Ovary (tissue), 3 donors: ENCODE measurements around the gene FAM229A.

Experiments
- EP300 ChIP-seq: sonication (generic); formaldehyde crosslinking; IDR thresholded peaks from one replicate; pipeline ENCODE4 v1.6.1; 2017; ENCODE audit warnings: antibody characterized with exemption
- POLR2A ChIP-seq: fragments of 450-650 bp; IDR thresholded peaks from one replicate; pipeline ENCODE4 v1.6.1; 2017; ENCODE audit warnings: antibody characterized with exemption, mild to moderate bottlenecking, moderate library complexity
- TF ChIP-seq, protein P1 (sequence below), 3 donors: fragments of 450-650 bp in 2 of 3; fragments of 200-600 bp in 1 of 3; IDR thresholded peaks; one replicate each; pipeline versions ENCODE4 v1.5.1 to v1.8.0; 2016 to 2022; ENCODE audit warnings: antibody characterized with exemption in 3 of 3, mild to moderate bottlenecking in 1 of 3
- donor health status: DM: no; HTN: no; CAD: no.

DNA sequence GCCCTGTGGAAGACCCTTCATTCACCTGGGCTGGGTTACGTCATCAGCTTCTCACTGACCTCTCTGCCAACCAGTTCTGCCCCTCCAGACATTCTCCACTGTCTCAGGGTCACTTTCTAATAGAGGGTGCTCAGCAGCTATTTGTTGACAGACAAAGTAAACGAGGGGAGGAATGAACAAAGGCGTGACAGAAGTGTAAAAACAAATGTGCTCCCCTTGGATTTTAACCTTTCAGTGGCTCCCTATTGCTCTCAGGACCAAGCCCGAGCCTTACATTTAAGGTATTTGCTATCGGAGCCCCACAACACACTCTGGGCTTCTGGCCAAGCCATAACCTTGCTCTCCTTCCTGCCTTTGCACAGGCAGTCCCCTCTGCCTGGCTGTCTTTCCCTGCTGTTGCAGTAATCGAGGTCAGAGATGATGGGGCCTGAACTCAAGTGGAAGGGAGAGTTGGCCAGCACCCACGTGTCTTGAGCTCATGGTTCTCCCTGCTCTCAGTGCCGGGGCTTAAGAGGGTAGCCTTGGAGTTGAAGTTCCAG, 16.9 kb downstream of the FAM229A start:
- TF ChIP-seq, protein P1, sequence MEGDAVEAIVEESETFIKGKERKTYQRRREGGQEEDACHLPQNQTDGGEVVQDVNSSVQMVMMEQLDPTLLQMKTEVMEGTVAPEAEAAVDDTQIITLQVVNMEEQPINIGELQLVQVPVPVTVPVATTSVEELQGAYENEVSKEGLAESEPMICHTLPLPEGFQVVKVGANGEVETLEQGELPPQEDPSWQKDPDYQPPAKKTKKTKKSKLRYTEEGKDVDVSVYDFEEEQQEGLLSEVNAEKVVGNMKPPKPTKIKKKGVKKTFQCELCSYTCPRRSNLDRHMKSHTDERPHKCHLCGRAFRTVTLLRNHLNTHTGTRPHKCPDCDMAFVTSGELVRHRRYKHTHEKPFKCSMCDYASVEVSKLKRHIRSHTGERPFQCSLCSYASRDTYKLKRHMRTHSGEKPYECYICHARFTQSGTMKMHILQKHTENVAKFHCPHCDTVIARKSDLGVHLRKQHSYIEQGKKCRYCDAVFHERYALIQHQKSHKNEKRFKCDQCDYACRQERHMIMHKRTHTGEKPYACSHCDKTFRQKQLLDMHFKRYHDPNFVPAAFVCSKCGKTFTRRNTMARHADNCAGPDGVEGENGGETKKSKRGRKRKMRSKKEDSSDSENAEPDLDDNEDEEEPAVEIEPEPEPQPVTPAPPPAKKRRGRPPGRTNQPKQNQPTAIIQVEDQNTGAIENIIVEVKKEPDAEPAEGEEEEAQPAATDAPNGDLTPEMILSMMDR (IDR thresholded peaks at IDR 0.05) = no peak
- TF ChIP-seq POLR2A = no peak
- no peak for TF ChIP-seq EP300
